ENCODE results near the gene EHBP1L1. TPM values are rescaled to one million over a fixed set of nuclear protein-coding genes. Genes with fewer than 3 reads are reported as not detected.

EHBP1L1 gene
- polyA plus RNA-seq, 1 donor from 2014 or later = 18.3 TPM

GRCh38 chr11:65590240-65590738 lies 14.4 kb downstream of the EHBP1L1 start:
- TF ChIP-seq MXI1 (conservative IDR thresholded peaks at IDR 0.05; ENCODE audit: poor library complexity, severe bottlenecking) (no peak), SMC3 (conservative IDR thresholded peaks at IDR 0.05; ENCODE audit: poor library complexity) (no peak), EZH2 (IDR thresholded peaks at IDR 0.05; ENCODE audit: borderline replicate concordance, insufficient read depth, low read length, poor library complexity, severe bottlenecking) (no peak), EP300 (conservative IDR thresholded peaks at IDR 0.05; ENCODE audit: poor library complexity, severe bottlenecking) (no peak), TAF1 (IDR thresholded peaks at IDR 0.05; ENCODE audit: low read depth) (no peak), RAD21 (conservative IDR thresholded peaks at IDR 0.05) (no peak), REST (IDR thresholded peaks at IDR 0.05; ENCODE audit: borderline replicate concordance) (no peak), CTCF (IDR thresholded peaks at IDR 0.05; ENCODE audit: poor library complexity, severe bottlenecking) (no peak), POLR2AphosphoS5 (IDR thresholded peaks at IDR 0.05) (no peak)
- Histone ChIP-seq H3K27me3 (ENCODE audit: insufficient read depth, low read depth, low read length) (peaks cover 33% of the 10 kb centered on the region), H3K27ac (ENCODE audit: low read length) (no peak overlapping the region)

GRCh38 chr11:65591939-65592857 lies 16.3 kb downstream of the EHBP1L1 start:
- Histone ChIP-seq H3K9me2 (ENCODE audit: insufficient read depth, low read length) (no peaks in the 10 kb centered on the region), H4K20me1 (ENCODE audit: insufficient read depth) (no peaks in the 10 kb centered on the region), H3K27me3 (ENCODE audit: insufficient read depth, low read depth, low read length) (peaks cover 25% of the 10 kb centered on the region), H2AFZ (ENCODE audit: low read depth, low read length) (no peak overlapping the region), H3F3A (ENCODE audit: insufficient read depth, low read length, poor library complexity, severe bottlenecking) (no peaks in the 10 kb centered on the region), H3K9me3 (ENCODE audit: low read length) (no peaks in the 10 kb centered on the region), H3K4me2 (ENCODE audit: low read length) (no peak overlapping the region), H3K36me3 (ENCODE audit: insufficient read depth, low read length) (no peaks in the 10 kb centered on the region), H3K27ac (ENCODE audit: low read length) (no peak overlapping the region), H3K4me3 (ENCODE audit: low read length) (no peak overlapping the region), H3K79me2 (replicated peaks; ENCODE audit: insufficient read depth, low read length) (no peaks in the 10 kb centered on the region), H3K9ac (ENCODE audit: low read length) (no peak overlapping the region)
- TF ChIP-seq EZH2 (IDR thresholded peaks at IDR 0.05; ENCODE audit: borderline replicate concordance, insufficient read depth, low read length, poor library complexity, severe bottlenecking) (no peak), REST (IDR thresholded peaks at IDR 0.05; ENCODE audit: borderline replicate concordance) (no peak), RAD21 (conservative IDR thresholded peaks at IDR 0.05) (no peak), CTCF (IDR thresholded peaks at IDR 0.05; ENCODE audit: poor library complexity, severe bottlenecking) (no peak), SMC3 (conservative IDR thresholded peaks at IDR 0.05; ENCODE audit: poor library complexity) (no peak), EP300 (conservative IDR thresholded peaks at IDR 0.05; ENCODE audit: poor library complexity, severe bottlenecking) (no peak), MXI1 (conservative IDR thresholded peaks at IDR 0.05; ENCODE audit: poor library complexity, severe bottlenecking) (no peak), POLR2AphosphoS5 (IDR thresholded peaks at IDR 0.05) (no peak), TAF1 (IDR thresholded peaks at IDR 0.05; ENCODE audit: low read depth) (no peak)

More at GRCh38 chr11:65590240-65590738, 14.4 kb downstream of the EHBP1L1 start:
- H3K4me3 ChIP-seq (ENCODE audit: low read length) = no peak overlapping the region
- no peak overlapping the region for H3K9ac ChIP-seq (ENCODE audit: low read length)
- H2AFZ ChIP-seq (ENCODE audit: low read depth, low read length) = no peak overlapping the region
- H3F3A ChIP-seq (ENCODE audit: insufficient read depth, low read length, poor library complexity, severe bottlenecking) = no peaks in the 10 kb centered on the region
- H4K20me1 ChIP-seq (ENCODE audit: insufficient read depth) = no peaks in the 10 kb centered on the region
- H3K9me3 ChIP-seq (ENCODE audit: low read length) = no peaks in the 10 kb centered on the region
- H3K36me3 ChIP-seq (ENCODE audit: insufficient read depth, low read length) = no peaks in the 10 kb centered on the region
- no peak overlapping the region for H3K4me2 ChIP-seq (ENCODE audit: low read length)
- no peaks in the 10 kb centered on the region for H3K9me2 ChIP-seq (ENCODE audit: insufficient read depth, low read length)
- no peaks in the 10 kb centered on the region for H3K79me2 ChIP-seq (replicated peaks; ENCODE audit: insufficient read depth, low read length)

Data from neural cell (in vitro differentiated cells).